Muscle of arm (tissue), 12 donors: ENCODE data around the gene NKX1-1. TPM values are rescaled to one million over a fixed set of nuclear protein-coding genes. Genes with fewer than 3 reads are reported as not detected.
A peak's percentile ranks its signal among the peaks of the same experiment; 100 is the strongest.

Experiments used
- DNase-seq: peaks from one replicate; pipeline ENCODE4 v3.0.0-alpha.2; 2013
- polyA plus RNA-seq, 12 donors: library from polyadenylated mRNA; unstranded; fragments of 120-200 nt; gene quantifications; one replicate each; pipeline ENCODE4 v1.2.1, GENCODE V29; 2013; ENCODE audit not compliant: insufficient read length in 12 of 12

Gene NKX1-1
- polyA plus RNA-seq, 12 donors = not detected

- DNase-seq = no peak
Observed at GRCh38 chr4:1417522-1418390, 11.5 kb upstream of the NKX1-1 start.

DNA sequence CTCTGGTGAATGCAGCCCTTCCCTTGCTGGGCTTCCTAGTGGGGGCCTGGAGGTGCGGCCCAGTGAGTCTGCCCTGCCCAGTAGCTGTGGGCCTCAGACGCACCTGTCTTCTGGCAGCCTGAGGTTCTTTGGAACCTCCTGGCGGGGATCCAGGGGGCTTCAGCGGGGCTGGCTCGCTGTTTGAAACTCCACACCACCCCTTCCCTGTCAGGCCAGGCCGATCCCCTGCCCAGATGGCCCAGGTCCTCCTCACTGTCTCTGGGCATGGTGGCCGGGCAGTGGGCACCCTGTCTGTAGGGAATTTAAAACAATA lies 10.7 kb upstream of the NKX1-1 start:
- no peak for DNase-seq

GRCh38 chr4:1416051-1416947 lies 10.1 kb upstream of the NKX1-1 start:
- no peak for DNase-seq

GRCh38 chr4:1415681-1415981 lies 9.4 kb upstream of the NKX1-1 start:
- no peak for DNase-seq

DNA sequence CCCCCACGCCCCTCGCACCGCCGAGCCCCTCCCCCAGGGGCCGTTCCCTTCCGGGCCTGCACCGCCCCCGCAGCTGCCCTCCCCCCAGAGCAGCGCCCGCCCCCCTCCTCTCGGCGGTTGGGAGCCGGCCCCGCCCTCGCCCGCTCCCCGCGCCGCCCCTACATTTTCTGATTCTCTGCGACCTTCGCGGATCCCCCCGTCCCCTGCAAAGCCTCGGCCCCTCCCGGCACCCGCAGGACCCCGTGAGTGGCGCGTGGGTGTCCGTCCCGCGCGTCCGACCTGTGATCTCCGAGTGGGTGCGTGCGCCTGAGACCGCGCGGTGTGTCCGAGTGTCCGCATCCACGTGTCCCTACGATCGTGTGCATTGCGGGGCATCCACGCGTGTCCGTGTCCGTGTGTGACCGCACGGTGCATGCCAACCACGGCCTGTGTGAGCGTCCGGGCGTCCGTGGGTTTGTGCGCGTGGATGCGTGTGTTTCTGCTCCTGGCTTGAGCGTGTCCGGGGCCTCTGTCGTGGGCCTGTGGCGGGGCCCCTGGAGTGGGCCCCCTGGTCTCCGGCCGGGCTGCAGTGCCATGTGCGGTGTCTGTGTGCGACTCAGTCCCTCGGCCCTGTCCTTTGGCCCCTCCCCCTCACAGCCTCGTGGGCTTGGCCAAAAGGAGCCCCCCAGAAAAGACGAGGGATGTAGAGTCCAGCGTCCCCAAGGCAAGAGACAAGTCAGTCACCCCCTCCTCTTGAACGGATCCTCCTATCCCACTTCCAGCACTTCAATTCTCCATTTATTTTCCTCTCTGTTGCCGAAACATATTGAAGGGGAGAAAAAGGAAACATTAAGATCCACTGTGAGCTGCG lies 8.8 kb upstream of the NKX1-1 start:
- no peak for DNase-seq

DNA sequence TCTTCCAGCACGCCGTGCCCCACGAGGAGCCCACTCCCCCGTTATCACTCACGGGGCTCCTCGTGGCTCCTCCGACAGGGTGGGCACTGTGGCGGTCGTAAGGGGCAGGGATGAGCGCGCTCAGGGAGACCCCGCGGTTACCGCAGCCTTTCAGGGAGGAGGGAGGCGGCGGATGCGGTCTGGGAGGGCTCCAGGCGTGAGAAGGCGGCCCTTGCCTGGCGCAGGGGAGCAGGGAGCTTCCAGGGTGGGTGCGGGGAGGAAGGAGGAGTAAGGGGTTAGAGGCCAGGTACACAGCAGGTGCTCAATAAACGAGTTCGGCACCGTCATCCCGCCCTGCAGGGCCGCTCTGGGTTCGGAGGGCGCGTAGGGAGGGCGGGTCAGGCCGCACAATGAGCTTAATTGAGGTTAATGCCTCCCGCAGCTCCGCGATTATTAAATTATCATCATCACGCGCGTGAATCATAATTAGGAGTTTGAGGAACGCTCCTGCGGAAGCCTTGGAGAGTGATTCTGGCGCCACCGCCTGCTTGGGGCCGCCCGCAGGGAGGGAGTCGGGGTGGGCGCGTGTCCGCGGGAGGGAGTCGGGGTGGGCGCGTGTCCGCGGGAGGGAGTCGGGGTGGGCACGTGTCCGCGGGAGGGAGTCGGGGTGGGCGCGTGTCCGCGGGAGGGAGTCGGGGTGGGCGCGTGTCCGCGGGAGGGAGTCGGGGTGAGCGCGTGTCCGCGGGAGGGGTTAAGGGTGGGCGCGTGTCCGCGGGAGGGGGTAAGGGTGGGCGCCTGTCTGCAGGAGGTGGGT lies 7.6 kb upstream of the NKX1-1 start:
- DNase-seq = no peak

GRCh38 chr4:1413204-1413663 lies 7.0 kb upstream of the NKX1-1 start:
- DNase-seq = no peak

- DNase-seq = no peak
Observed at GRCh38 chr4:1412376-1413203, 6.3 kb upstream of the NKX1-1 start.

GRCh38 chr4:1411436-1412375 lies 5.5 kb upstream of the NKX1-1 start:
- no peak for DNase-seq

DNA sequence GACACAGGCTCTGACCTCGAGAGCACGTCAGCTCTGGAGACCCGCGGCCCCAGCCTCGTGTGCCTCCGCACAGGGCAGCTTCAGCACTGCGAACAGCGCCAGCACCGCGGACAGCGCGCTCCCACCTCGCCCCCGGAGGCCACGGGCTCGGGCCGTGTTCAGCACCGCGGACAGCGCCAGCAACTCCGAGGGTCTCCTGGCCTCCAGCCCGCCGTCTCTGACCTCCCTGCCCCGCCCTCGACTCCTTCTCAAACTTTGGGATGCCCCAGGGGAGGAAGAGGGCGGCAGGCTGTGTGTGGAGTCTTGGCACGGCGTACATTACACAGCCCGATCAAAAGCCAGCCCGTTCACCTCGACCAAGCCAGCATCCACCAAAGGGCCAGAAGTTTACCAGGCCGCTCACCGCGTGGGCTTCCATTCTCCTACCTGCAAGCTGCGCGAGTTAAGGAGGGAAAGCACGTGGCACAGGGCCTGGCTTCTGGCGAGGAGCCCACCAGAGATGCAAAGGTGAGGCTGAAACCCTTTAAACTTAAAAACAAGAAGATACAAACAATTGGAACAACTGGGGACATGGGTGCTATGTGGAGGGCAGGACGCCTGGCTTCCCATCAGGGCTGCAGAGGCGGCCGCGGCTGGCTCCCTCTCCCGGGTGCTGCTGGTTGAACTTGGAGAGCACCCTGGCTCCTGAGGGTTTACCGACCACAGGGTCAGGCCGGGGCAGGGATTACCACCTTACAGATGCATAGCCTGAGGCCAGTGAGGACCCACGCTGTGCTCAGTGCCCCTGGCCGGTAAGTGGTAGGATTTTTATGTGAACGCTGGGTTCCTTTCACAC lies 4.5 kb upstream of the NKX1-1 start:
- peak; percentile 78 for DNase-seq

DNA sequence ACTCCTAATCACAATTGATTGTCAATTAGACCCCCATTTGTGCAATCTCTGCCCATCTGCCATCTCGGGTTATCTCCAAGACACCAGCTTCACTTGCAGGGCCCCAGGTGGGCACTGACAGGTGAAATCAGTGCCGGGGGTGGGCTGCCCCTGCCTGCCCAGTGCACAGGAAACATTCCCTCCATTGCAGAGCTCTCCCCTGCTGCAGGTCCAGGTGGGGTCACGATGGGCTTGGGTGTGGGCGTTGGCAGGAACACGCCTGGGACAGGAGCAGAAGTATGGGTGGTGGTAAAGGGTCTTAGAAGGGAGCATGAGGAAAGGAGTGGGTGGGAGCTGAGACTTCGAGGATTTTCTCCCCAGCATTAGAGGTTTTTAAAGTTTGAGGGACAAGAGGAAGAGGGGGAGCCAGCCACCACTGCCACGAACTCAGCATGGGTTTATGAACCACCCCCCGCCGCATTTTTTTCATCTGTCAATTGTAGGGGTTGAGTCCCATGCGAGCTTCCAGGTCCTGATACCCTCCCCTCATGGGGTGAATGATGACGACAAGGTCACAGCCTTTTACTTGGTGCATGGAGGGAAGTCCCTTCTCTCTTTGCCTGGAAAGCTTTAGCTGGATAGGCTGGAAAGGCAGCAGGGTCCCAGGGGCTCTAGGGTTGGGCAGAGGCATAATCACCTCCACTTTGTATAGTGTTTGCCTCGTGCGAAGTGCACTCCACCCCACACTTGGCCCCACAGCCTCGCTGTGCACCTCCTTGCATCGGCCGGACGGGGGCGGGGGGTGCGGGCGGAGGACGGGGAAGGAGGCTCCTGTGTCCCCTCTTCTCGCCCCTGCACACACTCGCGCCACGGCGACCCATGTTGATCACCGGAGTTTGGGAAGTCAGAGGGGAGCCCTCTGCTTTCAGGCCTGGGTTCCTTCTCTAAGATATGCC lies 3.5 kb upstream of the NKX1-1 start:
- DNase-seq = no peak

GRCh38 chr4:1409079-1409478 lies 2.8 kb upstream of the NKX1-1 start:
- DNase-seq = no peak

GRCh38 chr4:1408418-1408817 lies 2.2 kb upstream of the NKX1-1 start:
- no peak for DNase-seq

DNA sequence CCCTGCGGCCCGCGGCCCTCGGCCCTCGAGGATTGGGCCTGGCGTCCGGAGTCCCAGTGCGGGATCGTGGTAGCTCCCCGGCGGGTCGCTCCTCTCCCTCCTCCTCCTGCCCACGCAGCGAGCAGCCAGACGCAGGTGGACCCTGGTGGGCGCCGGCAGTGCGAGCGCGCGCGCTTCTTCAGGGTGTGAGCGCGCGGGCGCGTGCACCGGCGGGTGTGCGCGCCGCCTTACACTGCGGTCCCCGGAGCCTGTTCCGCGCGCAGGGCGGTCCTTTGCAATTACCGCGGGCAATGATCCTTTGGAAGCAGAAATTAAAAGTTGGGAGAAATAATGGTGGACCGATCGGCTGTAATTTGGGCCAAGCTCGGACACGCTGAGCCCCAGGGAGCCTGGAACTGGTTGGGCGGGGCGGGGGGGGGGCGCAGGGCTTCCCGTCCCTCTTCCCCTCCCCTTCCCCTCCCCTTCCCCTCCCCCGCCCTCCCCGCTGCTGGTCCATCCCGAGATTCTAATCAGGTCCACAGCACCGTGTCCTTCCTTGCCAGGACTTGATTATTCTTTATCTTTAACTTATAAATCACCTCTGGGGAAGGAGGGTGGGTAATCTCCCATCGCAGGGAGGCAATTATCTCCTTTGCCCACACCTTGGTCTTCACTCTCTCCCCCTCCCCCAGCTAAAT lies 1.6 kb upstream of the NKX1-1 start:
- no peak for DNase-seq

DNA sequence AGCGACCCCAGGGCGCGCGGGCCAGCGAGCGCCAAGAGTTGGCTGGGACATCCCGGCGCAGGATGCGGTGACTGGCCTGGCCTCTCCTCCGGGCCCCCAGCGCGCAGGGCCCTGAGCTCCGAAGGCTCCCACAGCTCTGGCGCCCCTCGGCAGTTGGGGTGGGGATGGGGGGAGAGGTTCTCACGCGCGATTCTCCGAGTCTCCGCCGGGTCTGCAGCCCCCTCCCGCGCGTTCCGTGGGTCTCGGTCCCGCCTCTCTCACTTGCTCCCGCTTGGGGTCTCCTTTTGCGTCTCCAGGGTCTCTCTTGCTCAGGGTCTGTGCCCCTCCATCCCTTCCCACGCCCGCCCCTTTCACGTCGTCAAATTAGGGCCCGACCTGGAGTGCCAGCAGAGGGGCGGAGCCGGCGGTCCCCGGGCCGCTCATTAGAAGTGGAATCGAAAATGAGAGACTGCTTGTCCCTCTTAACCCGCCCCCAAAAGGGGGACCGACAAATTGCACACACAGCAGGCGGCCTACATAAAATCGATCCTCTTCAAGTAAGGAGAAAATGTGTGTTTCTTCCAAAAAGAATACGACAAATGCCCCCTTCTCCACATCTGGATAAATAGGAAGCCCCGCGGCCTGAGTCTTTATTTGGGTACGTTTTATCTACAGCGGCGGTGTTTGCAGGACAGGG lies 877 bp upstream of the NKX1-1 start:
- DNase-seq = no peak
